ENCODE data around the gene ACER2.

The ACER2 gene

DNA sequence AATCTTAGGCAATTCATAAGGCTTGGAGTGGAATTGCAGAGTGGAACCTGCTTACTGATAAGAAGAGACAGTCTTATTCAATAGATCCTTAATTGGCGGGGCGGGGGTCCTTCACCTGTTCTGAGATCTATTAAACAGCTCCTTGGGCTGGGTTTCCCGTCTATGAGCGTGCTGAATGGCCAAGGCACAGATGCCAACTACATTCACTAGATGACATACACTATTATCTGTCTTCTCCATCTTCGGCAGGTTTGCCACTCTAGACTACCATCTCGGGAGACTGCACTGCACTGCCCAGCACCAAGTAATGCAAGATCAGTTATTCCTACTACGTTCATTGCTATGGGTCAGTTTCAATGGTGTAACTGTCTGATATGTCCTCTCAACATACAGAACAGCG lies 81.5 kb downstream of the ACER2 start:
- DNase-seq, result no peak

DNA sequence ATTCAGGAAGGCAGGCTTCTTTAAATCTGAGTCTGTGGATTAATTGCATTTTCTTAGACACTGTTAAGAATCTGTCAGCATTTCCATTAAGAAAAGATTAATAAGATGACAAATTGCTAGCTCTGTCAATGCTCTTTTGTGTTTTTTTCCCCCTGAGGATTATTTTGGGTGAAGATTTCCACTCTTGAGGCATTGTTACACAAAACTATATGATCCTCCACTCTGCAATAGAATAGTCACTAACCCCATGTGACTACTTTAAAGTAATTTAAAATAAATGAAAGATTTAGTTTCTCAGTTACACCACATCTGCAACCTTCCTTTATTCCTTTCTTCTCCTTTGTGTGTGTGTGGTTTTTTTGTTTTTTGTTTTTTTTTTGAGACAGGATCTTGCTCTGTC lies 82.0 kb downstream of the ACER2 start:
- DNase-seq, result no peak

DNA sequence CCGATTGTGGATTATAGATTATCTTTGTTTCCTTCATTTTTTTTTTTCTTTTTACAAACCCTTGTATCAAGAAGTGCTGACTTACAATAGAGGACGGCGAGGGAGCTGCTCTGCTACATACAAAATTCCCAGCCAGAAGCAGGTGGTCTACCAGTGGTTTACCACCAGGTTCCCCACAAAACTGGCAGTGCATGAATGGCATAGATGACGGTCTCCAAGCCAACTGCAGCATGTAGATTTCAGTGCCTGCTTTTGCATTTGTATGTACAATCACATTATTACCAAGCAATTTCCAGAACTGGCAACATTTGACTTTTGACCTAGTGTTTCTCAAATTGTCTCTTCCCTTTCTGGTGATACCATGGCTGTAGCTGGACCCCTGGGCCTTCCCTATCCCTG lies 84.0 kb downstream of the ACER2 start:
- no peak for DNase-seq

DNA sequence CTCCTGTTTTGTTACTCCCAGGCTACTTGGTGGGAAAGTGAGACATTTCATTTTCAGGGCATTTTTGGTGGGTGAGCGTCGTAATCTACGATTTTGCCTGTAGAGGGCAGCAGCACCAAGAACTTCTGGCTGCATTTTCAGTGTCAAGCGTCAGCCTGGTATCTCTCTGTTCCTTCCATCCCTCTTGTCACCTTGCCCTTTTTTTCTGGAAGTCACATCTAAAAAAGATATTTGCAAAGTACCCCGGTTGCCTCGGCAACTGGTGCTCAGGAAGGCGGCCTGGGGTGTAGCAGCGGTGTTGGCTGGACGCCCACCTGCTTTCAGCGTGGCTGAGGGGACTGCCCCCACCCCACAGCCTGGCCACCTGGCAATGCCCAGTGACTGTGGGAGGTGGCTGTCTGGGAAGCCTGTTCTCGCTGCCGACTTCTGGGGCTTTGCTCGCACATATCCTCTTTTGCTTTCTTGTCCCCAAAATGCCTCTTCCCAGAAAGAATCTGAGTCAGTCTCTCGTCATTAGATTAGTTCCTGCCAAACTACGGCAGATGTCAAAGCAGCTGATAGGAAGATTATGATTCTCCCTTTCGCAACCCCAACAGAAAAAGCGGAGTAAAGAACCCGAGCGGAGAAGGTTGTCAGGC lies 84.5 kb downstream of the ACER2 start:
- peak in 1 of 2 donors; percentile 47 for DNase-seq

DNA sequence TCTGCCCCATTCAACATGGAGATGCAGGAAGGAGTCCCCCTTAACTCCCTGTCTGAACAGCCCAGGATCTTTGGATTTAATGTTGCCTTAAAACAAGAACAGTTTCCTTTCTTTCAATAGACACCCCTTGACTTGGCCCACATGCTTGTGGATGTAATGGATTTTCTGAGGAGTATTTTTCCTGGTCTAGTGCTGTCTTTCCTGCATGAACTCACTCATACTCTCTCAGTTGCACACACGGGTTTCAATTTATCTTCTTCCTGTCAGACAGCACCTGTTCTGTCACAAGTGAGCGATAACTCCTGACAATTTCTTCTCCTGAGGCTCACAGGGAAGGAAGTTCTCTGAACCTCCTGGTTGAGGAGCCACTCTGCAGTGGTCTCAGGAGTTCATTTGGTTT lies 85.1 kb downstream of the ACER2 start:
- DNase-seq, result no peak

DNA sequence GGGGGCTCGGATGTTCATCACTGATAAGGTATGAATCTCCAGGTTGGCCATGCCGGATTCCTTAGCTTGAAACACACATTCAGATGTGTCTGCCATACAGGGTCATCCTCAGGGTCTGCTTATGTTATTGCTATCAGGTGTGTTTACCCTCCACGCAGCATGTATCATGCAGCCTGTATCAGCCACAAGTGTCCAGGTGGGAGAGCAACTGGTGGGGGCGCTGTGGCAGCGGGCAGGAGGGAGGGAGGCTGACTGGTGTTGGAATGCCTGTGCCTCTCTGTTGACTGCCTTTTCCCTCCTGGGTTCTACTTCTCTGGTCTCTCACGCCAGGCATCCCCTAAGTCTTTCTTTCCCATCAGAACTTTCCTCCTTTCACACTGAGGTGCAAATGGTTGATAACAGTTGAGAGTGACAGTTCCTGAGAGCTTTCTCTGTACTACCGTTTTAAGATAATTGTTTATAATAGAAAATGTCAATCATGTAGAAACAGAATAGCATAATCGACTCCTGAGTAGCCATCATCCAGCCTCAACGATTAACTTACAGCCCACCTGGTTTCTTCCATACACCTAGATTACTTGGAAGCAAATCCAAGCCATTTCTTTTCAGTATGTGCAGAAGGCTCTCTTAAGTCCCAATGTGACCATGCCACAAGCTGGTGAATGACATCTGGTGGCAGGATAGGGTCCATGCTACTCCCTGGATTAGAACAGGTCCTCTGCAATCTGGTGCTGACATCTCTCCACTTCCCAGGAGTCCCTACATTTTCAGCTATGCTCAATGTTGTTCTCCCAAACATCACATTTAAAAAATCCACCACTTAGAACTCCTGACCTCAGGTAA lies 86.6 kb downstream of the ACER2 start:
- no peak for DNase-seq

DNA sequence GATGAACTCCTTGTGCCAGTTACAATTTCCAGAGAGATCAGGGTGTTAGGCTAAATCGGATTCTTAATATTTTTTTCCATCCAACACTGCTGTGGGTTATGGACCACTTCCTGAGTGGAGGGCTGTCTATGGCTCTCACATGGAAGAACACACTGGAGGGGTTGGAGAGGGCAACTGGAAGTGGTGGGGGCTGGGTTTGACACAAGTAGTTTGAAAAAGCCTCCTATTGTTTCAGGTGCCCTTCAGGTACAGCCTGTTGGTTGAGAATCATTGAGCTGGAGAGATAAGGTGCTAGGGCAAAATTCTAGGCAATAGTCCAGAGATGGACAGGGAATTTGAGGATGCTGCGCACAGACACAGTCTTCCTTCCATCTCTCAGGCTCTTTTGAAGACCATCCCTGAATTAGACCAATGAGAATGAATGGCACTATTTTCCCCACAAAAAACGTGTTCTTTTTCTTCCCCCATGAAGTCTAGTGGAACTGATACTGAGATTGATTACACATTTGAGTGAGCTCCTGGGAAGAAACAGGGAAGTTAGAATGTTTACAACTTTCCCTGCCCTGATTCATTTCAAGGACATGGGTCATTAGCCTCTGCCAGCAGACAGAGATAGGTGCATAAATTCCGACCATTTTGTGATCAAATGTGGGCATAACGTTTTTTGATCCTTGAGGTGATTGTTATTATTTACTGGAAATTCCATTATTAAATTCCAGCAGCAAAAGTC lies 87.7 kb downstream of the ACER2 start:
- no peak for DNase-seq

DNA sequence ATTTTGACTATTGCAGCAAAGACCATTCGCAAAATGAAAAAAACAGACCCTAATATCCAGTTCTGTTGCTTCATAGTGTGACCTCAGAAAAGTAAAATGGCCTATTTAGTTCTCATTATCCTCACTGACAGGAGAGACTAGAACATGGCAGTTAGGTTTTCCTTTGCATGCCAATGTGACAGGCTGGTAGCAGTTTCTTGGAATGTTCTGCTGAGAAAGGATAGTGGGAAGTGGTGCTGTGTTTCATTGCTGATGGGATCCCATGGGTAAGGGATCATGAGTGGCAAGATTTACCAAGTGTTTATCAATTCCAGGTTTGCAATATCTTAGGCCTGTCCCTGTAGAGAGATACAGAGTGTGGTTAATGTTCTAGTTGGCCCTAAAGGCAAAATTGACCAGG lies 88.5 kb downstream of the ACER2 start:
- no peak for DNase-seq

DNA sequence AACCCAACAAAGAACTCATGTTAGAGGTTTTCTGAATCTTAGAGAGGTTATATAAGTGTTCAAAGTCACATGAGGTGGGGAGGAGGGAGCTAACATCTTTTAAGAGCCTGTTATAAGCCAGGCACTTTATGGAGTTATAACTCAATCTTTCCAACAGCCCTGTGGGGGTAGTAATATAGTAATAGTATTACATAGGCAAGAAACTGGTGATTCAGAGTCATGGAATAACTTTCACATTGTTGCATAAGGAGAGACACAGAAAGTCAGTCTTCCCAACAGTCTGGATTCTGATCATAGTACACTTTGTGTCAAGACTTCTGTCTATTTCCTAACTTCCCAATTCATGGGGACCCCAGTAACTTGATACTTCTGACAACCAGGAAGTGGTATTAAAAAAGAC lies 89.2 kb downstream of the ACER2 start:
- no peak for DNase-seq

Data from CD4-positive, alpha-beta T cell treated with Interferon alpha-2 for 1 hour (primary cell).